ENCODE results near the gene PBLD.

DNA sequence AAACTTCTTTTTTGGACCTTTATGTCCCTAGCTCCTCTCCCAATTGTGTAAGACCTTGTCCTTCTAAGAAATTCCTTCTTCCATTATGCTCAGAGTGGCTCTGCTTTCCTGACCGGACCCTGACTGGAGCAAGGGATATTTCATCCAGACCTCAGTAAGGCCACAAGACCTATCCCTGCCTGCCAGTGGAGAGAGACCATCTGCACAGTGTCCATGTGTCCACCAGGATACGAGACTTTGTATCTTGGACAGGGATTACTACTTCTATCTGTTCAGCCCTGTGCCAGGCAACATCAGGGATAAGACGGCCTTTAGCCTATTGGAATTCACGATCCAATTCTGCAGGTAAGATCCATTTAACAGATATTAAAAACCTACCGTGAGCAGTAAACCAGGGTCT, 93.7 kb downstream of the PBLD start:
- TF ChIP-seq, protein P1, sequence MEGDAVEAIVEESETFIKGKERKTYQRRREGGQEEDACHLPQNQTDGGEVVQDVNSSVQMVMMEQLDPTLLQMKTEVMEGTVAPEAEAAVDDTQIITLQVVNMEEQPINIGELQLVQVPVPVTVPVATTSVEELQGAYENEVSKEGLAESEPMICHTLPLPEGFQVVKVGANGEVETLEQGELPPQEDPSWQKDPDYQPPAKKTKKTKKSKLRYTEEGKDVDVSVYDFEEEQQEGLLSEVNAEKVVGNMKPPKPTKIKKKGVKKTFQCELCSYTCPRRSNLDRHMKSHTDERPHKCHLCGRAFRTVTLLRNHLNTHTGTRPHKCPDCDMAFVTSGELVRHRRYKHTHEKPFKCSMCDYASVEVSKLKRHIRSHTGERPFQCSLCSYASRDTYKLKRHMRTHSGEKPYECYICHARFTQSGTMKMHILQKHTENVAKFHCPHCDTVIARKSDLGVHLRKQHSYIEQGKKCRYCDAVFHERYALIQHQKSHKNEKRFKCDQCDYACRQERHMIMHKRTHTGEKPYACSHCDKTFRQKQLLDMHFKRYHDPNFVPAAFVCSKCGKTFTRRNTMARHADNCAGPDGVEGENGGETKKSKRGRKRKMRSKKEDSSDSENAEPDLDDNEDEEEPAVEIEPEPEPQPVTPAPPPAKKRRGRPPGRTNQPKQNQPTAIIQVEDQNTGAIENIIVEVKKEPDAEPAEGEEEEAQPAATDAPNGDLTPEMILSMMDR (IDR thresholded peaks at IDR 0.05; ENCODE audit: poor library complexity, severe bottlenecking) = no peak
- TF ChIP-seq MXI1 (conservative IDR thresholded peaks at IDR 0.05; ENCODE audit: poor library complexity, severe bottlenecking) (no peak), EP300 (conservative IDR thresholded peaks at IDR 0.05; ENCODE audit: poor library complexity, severe bottlenecking) (no peak), TAF1 (IDR thresholded peaks at IDR 0.05; ENCODE audit: low read depth) (no peak), REST (IDR thresholded peaks at IDR 0.05; ENCODE audit: borderline replicate concordance) (no peak)
